ENCODE data around the gene ADAMTSL1. TPM values are rescaled to one million over a fixed set of nuclear protein-coding genes. Genes with fewer than 3 reads are reported as not detected.

Gene ADAMTSL1
- total and polyA plus RNA-seq, 2 of the 8 experiments (the other 6 are each of a cell fraction or from before 2014, with no cell fraction given) = 0.84 to 1.1 TPM

DNA sequence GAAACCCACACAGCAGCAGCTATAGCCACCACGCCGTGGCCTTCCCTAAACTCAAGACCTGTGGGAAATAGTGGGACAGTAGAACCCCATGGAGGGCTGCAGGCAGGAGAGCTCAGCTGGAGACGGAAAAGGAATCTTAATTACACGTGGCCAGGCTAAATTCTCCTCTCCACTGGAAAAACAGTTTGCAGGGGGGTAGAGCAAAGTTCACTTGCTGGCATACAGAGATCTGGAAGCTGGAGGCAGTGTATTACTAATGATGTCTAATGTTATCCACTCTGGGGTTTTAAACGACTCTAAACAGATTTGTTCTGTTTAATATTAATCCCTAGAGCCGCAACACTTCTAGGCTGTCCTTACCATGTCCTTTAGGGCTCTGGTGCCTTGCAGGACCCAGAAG lies 302.0 kb downstream of the ADAMTSL1 start (continued):
- TF ChIP-seq BCL11A (IDR thresholded peaks at IDR 0.05; ENCODE audit: low read depth in 2 of 2, low read length in 2 of 2) (no peak), JUND (IDR thresholded peaks at IDR 0.05; ENCODE audit: low read length) (no peak), KDM5A (IDR thresholded peaks at IDR 0.05; ENCODE audit: low read length) (no peak), BRCA1 (IDR thresholded peaks at IDR 0.05; ENCODE audit: low read depth, low read length) (no peak), HDAC6 (IDR thresholded peaks at IDR 0.05; ENCODE audit: low read depth, low read length) (no peak), KDM1A (IDR thresholded peaks at IDR 0.05; ENCODE audit: borderline replicate concordance, low read length) (no peak), RNF2 (IDR thresholded peaks at IDR 0.05; ENCODE audit: borderline replicate concordance, low read depth, low read length, missing control alignments, poor library complexity, severe bottlenecking) (no peak)

All from H1 (cell line).